K562 (cell line): ENCODE measurements around the gene CYB5B. TPM values are rescaled to one million over a fixed set of nuclear protein-coding genes. Genes with fewer than 3 reads are reported as not detected.
A peak's percentile ranks its signal among the peaks of the same experiment; 100 is the strongest.

Experiments used
- ATAC-seq: fragments of 200-7000 bp; cut with Tn5 transposase; 3 replicates; pipeline ENCODE4 v1.9.1; 2020; ENCODE audit warnings: moderate library complexity
- BruUV-seq: library from RNA; stranded (reverse); fragments of 400-500 nt; replicated peaks from 2 replicates; lab custom pipeline; 2021; lab: Mats Ljungman, UMichigan
- CTCF ChIA-PET: fragments of 300-600 bp; formaldehyde crosslinking; extraction: SDS; loops from one replicate; lab custom pipeline; 2021; ENCODE audit warnings: low intra/inter-chr PET ratio; lab: Yijun Ruan, JAX
- POLR2A ChIA-PET: fragments of 300-600, 350-650 bp; sonication (Branson Sonifier 250); formaldehyde crosslinking; extraction: SDS; loops from one replicate; lab custom pipeline; 2021; ENCODE audit warnings: antibody characterized with exemption, inconsistent platforms; lab: Yijun Ruan, JAX
- DNase-seq, 4 experiments: peaks; one replicate each; pipeline versions ENCODE4 v3.0.0 to v3.0.0-alpha.2; 2011 to 2018; ENCODE audit warnings: low spot score in 3 of 4, mixed read lengths in 3 of 4; ENCODE audit errors: extremely low read depth in 1 of 4
- FAIRE-seq: peaks from 2 replicates; lab custom pipeline; 2011; peaks lifted over from hg19 to GRCh38; lab: Jason Lieb, UNC
- H2AFZ ChIP-seq: 2 replicates; pipeline ENCODE4 v1.6.0; 2011; ENCODE audit warnings: low read depth, low read length, control low read depth, inconsistent platforms
- H3K27ac ChIP-seq: fragments of 200-600 bp; 3 replicates; pipeline ENCODE4 v1.8.0; 2011; ENCODE audit warnings: low read depth, mild to moderate bottlenecking, control low read depth, inconsistent platforms, low read length, moderate library complexity, mixed read lengths; ENCODE audit errors: extremely low read depth
- H3K27me3 ChIP-seq, 2 experiments: fragments of 300-600 bp in 1 of 2; 2 replicates in 1 of 2; 3 replicates in 1 of 2; pipeline versions ENCODE4 v1.6.0 to v1.8.0; 2011; ENCODE audit warnings: inconsistent platforms in 2 of 2, low read length in 2 of 2, mild to moderate bottlenecking in 1 of 2, mixed read lengths in 1 of 2, moderate library complexity in 1 of 2; ENCODE audit not compliant: control insufficient read depth in 2 of 2, insufficient read depth in 2 of 2
- H3K36me3 ChIP-seq: fragments of 300-600 bp; 3 replicates; pipeline ENCODE4 v1.8.0; 2011; ENCODE audit warnings: mild to moderate bottlenecking, low read length, inconsistent platforms; ENCODE audit not compliant: control insufficient read depth, insufficient read depth
- H3K4me1 ChIP-seq, 2 experiments: fragments of 200-600 bp in 1 of 2; replicated peaks in 1 of 2; 2 replicates in 1 of 2; 3 replicates in 1 of 2; pipeline versions ENCODE4 v1.5.1 to v1.8.0; 2011; ENCODE audit warnings: inconsistent platforms in 2 of 2, low read length in 2 of 2, mild to moderate bottlenecking in 1 of 2, mixed read lengths in 1 of 2, moderate library complexity in 1 of 2; ENCODE audit not compliant: control insufficient read depth in 2 of 2, insufficient read depth in 2 of 2
- H3K4me2 ChIP-seq: 2 replicates; pipeline ENCODE4 v1.6.1; 2011; ENCODE audit warnings: low read length, control low read depth, inconsistent platforms, mixed read lengths; ENCODE audit not compliant: insufficient read depth
- H3K4me3 ChIP-seq: fragments of 200-600 bp; sonication (generic), shearing (Covaris generic); 2 replicates; pipeline ENCODE4 v1.5.1; 2016; ENCODE audit warnings: control low read depth, inconsistent platforms
- H3K79me2 ChIP-seq: fragments of 200-600 bp; 3 replicates; pipeline ENCODE4 v1.8.0; 2011; ENCODE audit warnings: low read length, inconsistent platforms; ENCODE audit not compliant: control insufficient read depth, insufficient read depth
- H3K9ac ChIP-seq, 2 experiments: 2 replicates each; pipeline versions ENCODE4 v1.6.0 to v1.6.1; 2011; ENCODE audit warnings: low read depth in 2 of 2, low read length in 2 of 2, control low read depth in 1 of 2, inconsistent platforms in 1 of 2, mild to moderate bottlenecking in 1 of 2, mixed read lengths in 1 of 2; ENCODE audit not compliant: insufficient read depth in 1 of 2
- H3K9me1 ChIP-seq: one replicate; pipeline ENCODE4 v1.6.0; 2011; ENCODE audit warnings: inconsistent platforms, mild to moderate bottlenecking, low read length, moderate library complexity; ENCODE audit not compliant: control insufficient read depth, insufficient read depth
- H3K9me3 ChIP-seq: replicated peaks from 2 replicates; pipeline ENCODE4 v1.5.1; 2011; ENCODE audit warnings: low read depth, low read length, inconsistent platforms; ENCODE audit not compliant: control insufficient read depth, insufficient read depth
- H4K20me1 ChIP-seq: replicated peaks from 2 replicates; pipeline ENCODE4 v1.6.1; 2011; ENCODE audit warnings: low read length, inconsistent platforms, mixed read lengths; ENCODE audit not compliant: control insufficient read depth, insufficient read depth
- FOS ChIP-seq: IDR thresholded peaks from 3 replicates; pipeline ENCODE4 v1.6.1; 2011; ENCODE audit not compliant: insufficient read length; ENCODE audit errors: extremely low read depth
- HES1 ChIP-seq: fragments of 450-650 bp; IDR thresholded peaks from 2 replicates; pipeline ENCODE4 v1.6.1; 2016; ENCODE audit warnings: low read depth, mild to moderate bottlenecking, moderate library complexity
- HNRNPL ChIP-seq: fragments of 200-400 bp; formaldehyde crosslinking; IDR thresholded peaks from 2 replicates; pipeline ENCODE4 v1.6.1; 2017; ENCODE audit warnings: low read depth, mild to moderate bottlenecking, low read length
- KLF1 ChIP-seq: fragments of 450-650 bp; IDR thresholded peaks from 2 replicates; pipeline ENCODE4 v1.6.1; 2016; ENCODE audit warnings: missing genetic modification characterization, missing compliant biosample characterization
- MED1 ChIP-seq: sonication (generic); formaldehyde crosslinking; IDR thresholded peaks from 2 replicates; pipeline ENCODE4 v1.8.1; 2023; ENCODE audit warnings: missing genetic modification reagents, borderline replicate concordance
- MIER1 ChIP-seq: fragments of 450-650 bp; IDR thresholded peaks from 2 replicates; pipeline ENCODE4 v1.6.1; 2016; ENCODE audit warnings: antibody characterized with exemption, mild to moderate bottlenecking, low read depth
- NCOA1 ChIP-seq: fragments of 450-650 bp; IDR thresholded peaks from 2 replicates; pipeline ENCODE4 v1.6.1; 2016; ENCODE audit warnings: low read depth
- NFE2 ChIP-seq: IDR thresholded peaks from 2 replicates; pipeline ENCODE4 v1.6.1; 2014; ENCODE audit warnings: antibody characterized with exemption, low read depth
- NR2F6 ChIP-seq: fragments of 450-650 bp; formaldehyde crosslinking; IDR thresholded peaks from 2 replicates; pipeline ENCODE4 v1.4.0; 2020; ENCODE audit warnings: mild to moderate bottlenecking
- NR4A1 ChIP-seq, 2 experiments: fragments of 250-450 bp in 1 of 2; fragments of 450-650 bp in 1 of 2; sonication (Bioruptor Pico) in 1 of 2; IDR thresholded peaks; 2 replicates each; pipeline versions ENCODE4 v1.4.0 to v1.6.1; 2016 to 2020; ENCODE audit warnings: mild to moderate bottlenecking in 2 of 2, missing compliant biosample characterization in 1 of 2, missing genetic modification characterization in 1 of 2, moderate library complexity in 1 of 2
- PREB ChIP-seq: sonication (generic); formaldehyde crosslinking; IDR thresholded peaks from 2 replicates; pipeline ENCODE4 v1.8.1; 2023; ENCODE audit warnings: mild to moderate bottlenecking, missing genetic modification reagents
- RCOR1 ChIP-seq, 2 experiments: IDR thresholded peaks; 2 replicates each; pipeline ENCODE4 v1.6.1; 2012; ENCODE audit warnings: low read depth in 2 of 2, low read length in 2 of 2, borderline replicate concordance in 1 of 2, improper control_type of control experiment in 1 of 2
- SREBF1 ChIP-seq: fragments of 150-350 bp; IDR thresholded peaks from 2 replicates; pipeline ENCODE4 v1.6.1; 2014; ENCODE audit warnings: antibody characterized with exemption, low read depth, low read length, borderline replicate concordance
- STAT6 ChIP-seq: sonication (generic); formaldehyde crosslinking; IDR thresholded peaks from 2 replicates; pipeline ENCODE4 v1.8.1; 2023; ENCODE audit warnings: mild to moderate bottlenecking, missing genetic modification reagents
- XRCC3 ChIP-seq: fragments of 450-650 bp; IDR thresholded peaks from 2 replicates; pipeline ENCODE4 v1.6.1; 2017; ENCODE audit warnings: mild to moderate bottlenecking, moderate library complexity
- ZC3H8 ChIP-seq: fragments of 450-650 bp; IDR thresholded peaks from 2 replicates; pipeline ENCODE4 v1.6.1; 2017
- ZKSCAN1 ChIP-seq: fragments of 150-350 bp; IDR thresholded peaks from 2 replicates; pipeline ENCODE4 v1.6.1; 2016; ENCODE audit warnings: low read depth, low read length
- ZNF253 ChIP-seq: fragments of 250-450 bp; sonication (Bioruptor Pico); conservative IDR thresholded peaks from 2 replicates; pipeline ENCODE4 v1.6.1; 2021; ENCODE audit warnings: mild to moderate bottlenecking
- ZNF778 ChIP-seq: fragments of 450-650 bp; formaldehyde crosslinking; IDR thresholded peaks from 2 replicates; pipeline ENCODE4 v1.4.0; 2020; ENCODE audit warnings: mild to moderate bottlenecking, moderate library complexity
- ZZZ3 ChIP-seq: fragments of 450-650 bp; IDR thresholded peaks from 2 replicates; pipeline ENCODE4 v1.6.1; 2016; ENCODE audit warnings: antibody characterized with exemption, mild to moderate bottlenecking, moderate library complexity
- WGBS: fragments of 100-300 bp; shearing (Covaris generic); methylation state at CpG from one replicate; pipeline ENCODE4 v1.1.6; 2016; ENCODE audit warnings: low coverage, mixed read lengths; ENCODE audit not compliant: insufficient coverage; ENCODE audit errors: missing lambda C conversion rate; 5-methylcytosine and 5-hydroxymethylcytosine counted together
- in situ Hi-C: fragments of 300-500 bp; cut with MboI; formaldehyde crosslinking; loops from 4 replicates; pipeline ENCODE4 v1.15.0; 2018; ENCODE audit warnings: inconsistent platforms, mixed read lengths
- intact Hi-C: fragments of 100-400 bp; cut with micrococcal nuclease; formaldehyde crosslinking; loops from 2 replicates; pipeline ENCODE4 v1.14.2; 2022
- polyA plus RNA-seq, 8 experiments: library from polyadenylated mRNA; depleted of rRNA in 4 of 8; stranded (reverse) in 5 of 8; unstranded in 3 of 8; fragments of >200 nt; fragmentation: Nextera tagmentation in 2 of 8; fragmentation: Illumina TruSeq in 1 of 8; extraction: Ambion mirVana in 2 of 8; extraction: Trizol in 1 of 8; gene quantifications; 2 replicates each; pipeline versions ENCODE4 v1.2.1 to v1.2.3, GENCODE V29; 2011 to 2014; ENCODE audit warnings: inconsistent platforms in 1 of 8, missing spikeins in 1 of 8
- total RNA-seq, 7 experiments: library from RNA; depleted of rRNA in 6 of 7; stranded (reverse); fragments of >200 nt in 6 of 7; fragmentation: Illumina TruSeq in 2 of 7; extraction: Trizol in 2 of 7; gene quantifications; 2 replicates each; pipeline versions ENCODE4 v1.2.1 to v1.2.3, GENCODE V29; 2011 to 2021; ENCODE audit warnings: low replicate concordance in 1 of 7

CYB5B gene
- total and polyA plus RNA-seq, 9 of the 15 experiments (the other 6 are each of a cell fraction or from before 2014, with no cell fraction given), result 29.9 to 274 (median 136) TPM

- CTCF ChIA-PET, result interaction anchor here (0.6 kb wide), 1 partner anchor 742 kb away, joined by 3 read pairs; no protein-coding TSS in a partner anchor
- H3K27ac ChIP-seq, result no peak overlapping the region
- DNase-seq, result no peak
- no TSS peak for BruUV-seq
- no peaks in the 10 kb centered on the region; a peak in 2 of 5 replicates for H3K4me1 ChIP-seq
- TF ChIP-seq MIER1 (no peak), ZKSCAN1 (no peak), HNRNPL (no peak), HES1 (no peak), XRCC3 (no peak), ZC3H8 (no peak), ZZZ3 (no peak), MED1 (CRISPR knock-in tag) (no peak), NR2F6 (CRISPR knock-in tag) (no peak), KLF1 (tag) (no peak), NFE2 (no peak), ZNF778 (CRISPR knock-in tag) (no peak), FOS (no peak), RCOR1 (IDR thresholded peaks at IDR 0.05; ENCODE audit: borderline replicate concordance in 1 of 2, low read depth in 2 of 2, low read length in 2 of 2) (no peak), NCOA1 (no peak), PREB (no peak), STAT6 (no peak), SREBF1 (no peak), NR4A1 (CRISPR knock-in tag; IDR thresholded peaks at IDR 0.05) (no peak), NR4A1 (tag; IDR thresholded peaks at IDR 0.05) (no peak), ZNF253 (CRISPR knock-in tag) (no peak)
- TF ChIP-seq, all 486 proteins: peak for 0
- intact Hi-C loops (no loop called here), in situ Hi-C loops (no loop called here)
- ATAC-seq (no peak), FAIRE-seq (no peak)
- WGBS, result 52% methylated on average over 4 of the region's 4 CpGs
- H3K9ac ChIP-seq, result no peak overlapping the region
- H3K27me3 ChIP-seq, result no peaks in the 10 kb centered on the region
- H2AFZ ChIP-seq, result peak overlapping the region; percentile 28; the same call in 1 of the 2 replicates
- H4K20me1 ChIP-seq, result no peaks in the 10 kb centered on the region
- no peaks in the 10 kb centered on the region for H3K79me2 ChIP-seq
- H3K9me3 ChIP-seq, result no peaks in the 10 kb centered on the region
- POLR2A ChIA-PET, result interaction anchor here (1.1 kb wide), 1 partner anchor 9 kb away, joined by 5 read pairs; no protein-coding TSS in a partner anchor
- no peaks in the 10 kb centered on the region for H3K9me1 ChIP-seq
- H3K36me3 ChIP-seq, result no peaks in the 10 kb centered on the region
- no peak overlapping the region for H3K4me3 ChIP-seq
- no peak overlapping the region for H3K4me2 ChIP-seq
These were observed 87.2 kb downstream of the CYB5B start for GRCh38 chr16:69511651-69512050.
